Activated CD4-positive, alpha-beta memory T cell treated with anti-CD3 and anti-CD28 coated beads, Interleukin-2, amount 10 ng/mL, durations not matched to agents 7 days and 5 days (primary cell): Measurements from ENCODE around the gene CTNNA2. TPM values are rescaled to one million over a fixed set of nuclear protein-coding genes. Genes with fewer than 3 reads are reported as not detected.

Experiments used
- CTCF ChIA-PET: fragments of 350-600 bp; sonication (Branson Sonifier 250); formaldehyde crosslinking; loops from one replicate; lab custom pipeline; 2021; ENCODE audit warnings: antibody characterized with exemption, inconsistent platforms; lab: Charles Lee
- POLR2A ChIA-PET: fragments of 350-600 bp; sonication (Branson Sonifier 250); formaldehyde crosslinking; loops from one replicate; lab custom pipeline; 2021; ENCODE audit warnings: antibody characterized with exemption; lab: Charles Lee
- DNase-seq: peaks from one replicate; pipeline ENCODE4 v3.0.0-alpha.2; 2020
- H3K27ac Mint-ChIP-seq: one replicate; pipeline ENCODE4 v1.8.0; 2021; ENCODE audit warnings: mild to moderate bottlenecking, mixed read lengths
- H3K27me3 Mint-ChIP-seq: one replicate; pipeline ENCODE4 v1.8.0; 2021; ENCODE audit warnings: mixed read lengths
- H3K36me3 Mint-ChIP-seq: one replicate; pipeline ENCODE4 v1.8.0; 2021; ENCODE audit warnings: low read depth, mixed read lengths
- H3K4me1 Mint-ChIP-seq: one replicate; pipeline ENCODE4 v1.8.0; 2021; ENCODE audit warnings: mixed read lengths
- H3K4me3 Mint-ChIP-seq: one replicate; pipeline ENCODE4 v1.8.0; 2021; ENCODE audit warnings: mild to moderate bottlenecking, mixed read lengths
- H3K9me3 Mint-ChIP-seq: one replicate; pipeline ENCODE4 v1.8.0; 2021; ENCODE audit warnings: mixed read lengths
- total RNA-seq, 2 experiments: library from RNA; stranded (reverse); gene quantifications; one replicate each; pipeline ENCODE4 v1.2.3, GENCODE V29; 2021

The CTNNA2 gene
- total RNA-seq, 2 experiments from 2014 or later = not detected

DNA sequence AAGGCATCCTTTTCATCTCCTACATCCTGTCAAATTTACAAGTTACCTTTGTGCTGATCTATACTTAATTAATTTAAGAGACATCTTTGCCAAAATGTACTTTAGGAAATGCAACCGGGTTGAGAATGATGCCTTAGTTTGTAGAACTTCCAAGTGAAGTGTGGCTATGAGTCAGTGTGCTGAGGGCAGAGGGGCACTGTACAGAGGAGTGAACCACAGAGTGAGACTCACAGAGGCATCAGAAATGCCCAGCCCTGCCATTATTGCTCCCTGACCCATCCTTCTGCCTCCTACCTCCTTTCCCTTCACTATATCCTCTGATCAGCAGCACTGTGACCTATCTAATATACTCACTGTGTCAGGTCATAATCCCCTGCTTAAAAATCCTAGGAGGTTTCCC is 471.6 kb downstream of the CTNNA2 start:
- DNase-seq = no peak
- no peak overlapping the region for H3K27ac Mint-ChIP-seq
- no peaks in the 10 kb centered on the region for H3K27me3 Mint-ChIP-seq
- H3K4me1 Mint-ChIP-seq = no peaks in the 10 kb centered on the region
- ChIA-PET CTCF (no interaction called here), POLR2A (no interaction called here)
- H3K36me3 Mint-ChIP-seq = no peaks in the 10 kb centered on the region
- no peaks in the 10 kb centered on the region for H3K9me3 Mint-ChIP-seq
- H3K4me3 Mint-ChIP-seq = no peak overlapping the region

DNA sequence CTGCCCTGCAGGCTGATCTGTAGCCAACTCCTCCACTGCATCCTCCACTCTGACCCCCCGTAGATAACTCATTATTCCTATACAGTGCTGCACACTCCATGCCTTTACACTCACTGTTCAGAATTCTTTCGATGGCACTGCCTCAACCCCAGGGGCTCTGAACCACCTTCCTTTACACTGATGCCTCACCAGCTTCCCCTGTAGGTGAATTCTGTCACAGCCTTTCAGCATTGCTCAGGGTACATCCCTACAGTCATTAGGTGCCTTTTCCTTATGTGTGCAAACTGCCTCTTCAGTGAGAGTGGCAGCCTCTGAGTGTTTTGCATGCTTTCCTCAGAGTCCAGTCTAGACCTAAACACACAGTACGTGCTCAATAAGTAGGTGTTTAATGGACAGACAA is 472.3 kb downstream of the CTNNA2 start:
- no peak for DNase-seq
- H3K9me3 Mint-ChIP-seq = no peaks in the 10 kb centered on the region
- no peaks in the 10 kb centered on the region for H3K36me3 Mint-ChIP-seq
- H3K4me3 Mint-ChIP-seq = no peak overlapping the region
- POLR2A ChIA-PET = no interaction called here
- CTCF ChIA-PET = no interaction called here
- H3K27me3 Mint-ChIP-seq = no peaks in the 10 kb centered on the region
- H3K27ac Mint-ChIP-seq = no peak overlapping the region
- no peaks in the 10 kb centered on the region for H3K4me1 Mint-ChIP-seq

DNA sequence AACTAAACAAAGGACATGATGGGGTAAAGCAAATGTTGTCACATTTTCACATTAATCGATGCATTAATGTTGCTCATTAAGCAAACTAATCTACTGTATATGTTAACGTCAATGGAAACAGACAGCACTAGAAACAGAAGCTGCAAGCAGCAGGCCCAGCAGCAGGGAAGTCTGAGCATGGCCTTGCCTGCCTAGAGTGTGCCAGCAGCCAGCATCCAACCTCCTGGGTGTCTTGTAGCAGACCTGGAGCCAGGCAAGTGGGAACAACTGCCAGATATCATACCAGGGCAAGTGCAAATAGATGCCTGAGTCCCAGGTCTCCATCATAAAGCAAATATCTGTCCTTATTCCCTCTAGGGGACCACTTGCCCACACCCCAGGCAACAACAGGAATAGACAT is 472.7 kb downstream of the CTNNA2 start:
- no peaks in the 10 kb centered on the region for H3K4me1 Mint-ChIP-seq
- H3K27me3 Mint-ChIP-seq = no peaks in the 10 kb centered on the region
- no peaks in the 10 kb centered on the region for H3K36me3 Mint-ChIP-seq
- POLR2A ChIA-PET = no interaction called here
- CTCF ChIA-PET = no interaction called here
- no peaks in the 10 kb centered on the region for H3K9me3 Mint-ChIP-seq
- DNase-seq = no peak
- H3K4me3 Mint-ChIP-seq = no peak overlapping the region
- H3K27ac Mint-ChIP-seq = no peak overlapping the region

DNA sequence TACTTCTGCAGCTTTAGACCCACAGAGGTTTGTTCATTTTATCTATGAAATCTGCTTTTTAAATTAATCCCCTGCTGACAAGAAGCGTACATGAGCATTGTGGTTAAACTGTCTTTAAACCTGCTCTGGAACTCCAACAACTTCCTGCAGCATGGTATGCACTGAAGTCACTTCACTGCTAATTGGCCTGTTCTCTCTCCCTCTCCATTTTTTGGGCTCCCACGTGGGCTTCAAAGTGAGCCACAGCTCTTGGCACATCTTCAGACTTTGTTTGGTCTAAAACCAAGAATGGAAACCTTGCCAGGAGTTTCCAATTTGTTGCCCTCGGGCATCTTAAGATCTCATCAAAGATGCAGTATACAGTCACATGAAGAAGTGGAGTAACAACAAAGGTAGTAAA is 480.3 kb downstream of the CTNNA2 start:
- H3K27me3 Mint-ChIP-seq = no peaks in the 10 kb centered on the region
- ChIA-PET CTCF (no interaction called here), POLR2A (no interaction called here)
- H3K4me1 Mint-ChIP-seq = no peaks in the 10 kb centered on the region
- H3K27ac Mint-ChIP-seq = no peak overlapping the region
- no peaks in the 10 kb centered on the region for H3K36me3 Mint-ChIP-seq
- no peak overlapping the region for H3K4me3 Mint-ChIP-seq
- DNase-seq = no peak
- H3K9me3 Mint-ChIP-seq = peaks cover 2% of the 10 kb centered on the region

DNA sequence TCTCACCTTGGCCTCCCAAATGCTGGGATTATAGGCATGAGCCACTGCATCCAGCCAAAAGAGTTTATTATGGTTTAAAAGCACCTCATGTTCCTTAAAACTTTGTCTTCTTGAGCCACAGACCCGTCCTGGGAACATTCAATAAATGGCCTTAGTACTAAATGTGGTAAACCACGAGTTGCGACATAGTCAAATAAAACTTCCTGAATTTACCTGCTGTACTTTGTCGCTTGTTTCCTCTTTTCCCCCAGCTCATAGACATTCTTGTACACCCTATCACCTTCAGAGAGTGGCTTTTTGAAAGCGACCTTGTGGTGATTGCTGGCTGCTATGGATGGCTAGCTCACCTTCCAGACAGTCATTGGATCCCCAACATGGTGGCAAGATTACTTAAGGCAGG is 481.3 kb downstream of the CTNNA2 start:
- ChIA-PET CTCF (no interaction called here), POLR2A (no interaction called here)
- no peak overlapping the region for H3K27ac Mint-ChIP-seq
- H3K9me3 Mint-ChIP-seq = peaks cover 2% of the 10 kb centered on the region
- no peaks in the 10 kb centered on the region for H3K27me3 Mint-ChIP-seq
- H3K4me3 Mint-ChIP-seq = no peak overlapping the region
- no peak for DNase-seq
- H3K4me1 Mint-ChIP-seq = no peaks in the 10 kb centered on the region
- no peaks in the 10 kb centered on the region for H3K36me3 Mint-ChIP-seq

DNA sequence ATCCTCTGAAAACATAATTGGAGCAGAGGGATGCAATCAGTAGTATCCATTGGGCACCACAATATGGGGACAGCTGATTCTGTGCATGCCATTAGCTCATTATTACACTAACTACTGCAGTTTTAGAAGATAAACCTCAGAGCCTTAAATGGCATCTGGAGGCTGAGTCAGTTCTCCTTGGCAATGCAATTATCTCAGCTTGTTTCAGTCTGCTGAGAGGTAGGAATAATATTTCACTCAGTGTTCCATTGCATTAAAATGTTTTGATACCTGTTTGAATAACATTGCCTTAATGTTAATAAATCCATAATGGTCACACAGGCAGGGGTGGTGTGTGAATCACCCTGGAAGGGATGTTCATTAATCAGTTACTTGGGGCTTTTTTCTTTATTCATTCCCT is 482.1 kb downstream of the CTNNA2 start:
- H3K4me3 Mint-ChIP-seq = no peak overlapping the region
- no peaks in the 10 kb centered on the region for H3K4me1 Mint-ChIP-seq
- H3K27ac Mint-ChIP-seq = no peak overlapping the region
- ChIA-PET POLR2A (no interaction called here), CTCF (no interaction called here)
- peaks cover 2% of the 10 kb centered on the region for H3K9me3 Mint-ChIP-seq
- no peak for DNase-seq
- no peaks in the 10 kb centered on the region for H3K27me3 Mint-ChIP-seq
- no peaks in the 10 kb centered on the region for H3K36me3 Mint-ChIP-seq

DNA sequence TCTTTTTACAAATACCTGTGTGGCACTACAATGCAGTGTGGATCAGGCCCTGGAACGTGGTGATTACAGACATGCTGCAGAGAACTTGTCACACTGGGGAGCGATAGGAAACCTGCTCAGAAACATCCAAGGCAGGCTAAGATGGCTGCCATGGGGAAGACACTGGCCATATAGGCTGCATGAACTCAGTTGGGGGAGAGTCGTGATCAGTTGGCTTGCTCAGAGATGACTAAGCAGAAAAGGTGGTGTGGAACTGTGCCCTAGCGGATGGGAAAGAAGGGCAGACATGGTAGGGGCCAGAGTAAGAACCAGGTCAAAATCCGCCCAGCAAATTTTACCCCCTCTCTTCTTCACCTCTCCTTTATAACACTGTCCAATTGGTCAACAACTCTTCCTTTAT is 483.9 kb downstream of the CTNNA2 start:
- ChIA-PET CTCF (no interaction called here), POLR2A (no interaction called here)
- no peaks in the 10 kb centered on the region for H3K4me1 Mint-ChIP-seq
- no peaks in the 10 kb centered on the region for H3K36me3 Mint-ChIP-seq
- peaks cover 2% of the 10 kb centered on the region for H3K9me3 Mint-ChIP-seq
- no peak overlapping the region for H3K4me3 Mint-ChIP-seq
- no peaks in the 10 kb centered on the region for H3K27me3 Mint-ChIP-seq
- no peak for DNase-seq
- H3K27ac Mint-ChIP-seq = no peak overlapping the region

DNA sequence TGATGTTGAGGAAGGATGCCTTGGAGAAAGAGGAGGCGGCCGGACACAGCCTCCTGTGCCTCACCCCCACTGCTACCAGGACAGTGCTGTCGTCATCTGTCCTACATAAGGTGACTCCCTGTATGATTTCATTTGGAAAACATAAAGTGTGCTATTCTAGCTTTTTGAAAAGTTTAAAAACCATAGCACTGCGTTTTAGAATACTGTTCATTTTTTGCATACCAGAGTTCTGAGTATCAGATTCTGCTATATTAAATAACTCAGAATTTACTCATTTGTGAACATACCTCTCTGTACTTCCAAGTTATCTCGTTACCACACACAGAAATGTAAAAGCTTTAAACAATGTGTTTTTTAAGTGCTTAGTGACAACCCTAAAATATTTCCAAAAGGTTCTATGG is 488.9 kb downstream of the CTNNA2 start:
- Mint-ChIP-seq H3K27ac (no peak overlapping the region), H3K4me1 (no peaks in the 10 kb centered on the region), H3K9me3 (peaks cover 2% of the 10 kb centered on the region), H3K36me3 (no peaks in the 10 kb centered on the region), H3K4me3 (no peak overlapping the region), H3K27me3 (no peaks in the 10 kb centered on the region)
- ChIA-PET CTCF (no interaction called here), POLR2A (no interaction called here)
- no peak for DNase-seq

DNA sequence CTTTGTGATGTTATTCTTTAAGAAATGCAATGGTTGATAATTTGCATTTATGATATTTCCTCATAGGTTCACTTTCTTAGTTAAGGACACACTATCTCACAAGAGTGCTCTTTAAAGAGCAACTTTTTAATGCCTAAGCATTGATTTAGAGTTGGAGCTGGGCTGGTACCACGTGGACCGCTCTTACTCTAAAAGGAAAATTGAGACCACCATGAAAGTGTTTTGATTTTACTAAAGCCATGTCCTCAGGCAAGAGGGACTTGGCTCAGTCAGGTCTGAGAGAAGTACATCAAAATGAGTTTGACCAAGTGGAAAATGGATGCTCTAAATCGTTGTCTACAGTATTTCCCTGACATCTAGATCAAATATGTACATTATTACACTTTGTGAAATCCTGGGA is 489.3 kb downstream of the CTNNA2 start:
- Mint-ChIP-seq H3K36me3 (no peaks in the 10 kb centered on the region), H3K27me3 (no peaks in the 10 kb centered on the region), H3K4me1 (no peaks in the 10 kb centered on the region), H3K9me3 (peaks cover 2% of the 10 kb centered on the region), H3K27ac (no peak overlapping the region), H3K4me3 (no peak overlapping the region)
- no peak for DNase-seq
- ChIA-PET POLR2A (no interaction called here), CTCF (no interaction called here)

DNA sequence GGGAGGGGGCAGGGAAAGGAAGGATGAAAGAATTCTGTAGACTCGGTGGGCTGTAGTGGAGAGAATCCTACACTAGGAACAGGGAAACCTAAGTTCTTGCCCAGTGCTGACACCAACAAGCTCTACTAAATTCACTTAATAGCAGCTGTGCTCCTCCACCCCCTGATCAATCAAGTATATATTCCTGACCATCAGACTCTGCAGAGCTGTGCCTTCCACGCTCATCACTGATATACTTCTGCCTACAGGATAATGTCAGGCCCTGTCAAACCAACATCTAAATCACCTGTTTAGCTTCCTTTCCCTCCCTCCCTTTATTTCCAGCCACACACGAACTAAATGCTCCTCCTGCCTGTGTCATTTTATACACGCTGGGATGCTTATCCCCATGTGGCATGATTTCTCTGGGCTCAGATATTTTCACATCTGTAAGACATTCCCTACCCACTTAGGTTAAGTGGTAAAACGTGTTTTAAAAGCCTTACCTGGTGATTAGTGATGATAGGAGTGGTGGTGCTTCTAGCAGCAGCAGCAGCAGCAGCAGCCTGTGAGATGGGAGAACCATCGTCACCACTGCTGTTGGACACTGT is 489.8 kb downstream of the CTNNA2 start:
- no peak for DNase-seq
- peaks cover 2% of the 10 kb centered on the region for H3K9me3 Mint-ChIP-seq
- POLR2A ChIA-PET = no interaction called here
- no peaks in the 10 kb centered on the region for H3K4me1 Mint-ChIP-seq
- H3K36me3 Mint-ChIP-seq = no peaks in the 10 kb centered on the region
- CTCF ChIA-PET = no interaction called here
- H3K27me3 Mint-ChIP-seq = no peaks in the 10 kb centered on the region
- H3K4me3 Mint-ChIP-seq = no peak overlapping the region
- H3K27ac Mint-ChIP-seq = no peak overlapping the region

DNA sequence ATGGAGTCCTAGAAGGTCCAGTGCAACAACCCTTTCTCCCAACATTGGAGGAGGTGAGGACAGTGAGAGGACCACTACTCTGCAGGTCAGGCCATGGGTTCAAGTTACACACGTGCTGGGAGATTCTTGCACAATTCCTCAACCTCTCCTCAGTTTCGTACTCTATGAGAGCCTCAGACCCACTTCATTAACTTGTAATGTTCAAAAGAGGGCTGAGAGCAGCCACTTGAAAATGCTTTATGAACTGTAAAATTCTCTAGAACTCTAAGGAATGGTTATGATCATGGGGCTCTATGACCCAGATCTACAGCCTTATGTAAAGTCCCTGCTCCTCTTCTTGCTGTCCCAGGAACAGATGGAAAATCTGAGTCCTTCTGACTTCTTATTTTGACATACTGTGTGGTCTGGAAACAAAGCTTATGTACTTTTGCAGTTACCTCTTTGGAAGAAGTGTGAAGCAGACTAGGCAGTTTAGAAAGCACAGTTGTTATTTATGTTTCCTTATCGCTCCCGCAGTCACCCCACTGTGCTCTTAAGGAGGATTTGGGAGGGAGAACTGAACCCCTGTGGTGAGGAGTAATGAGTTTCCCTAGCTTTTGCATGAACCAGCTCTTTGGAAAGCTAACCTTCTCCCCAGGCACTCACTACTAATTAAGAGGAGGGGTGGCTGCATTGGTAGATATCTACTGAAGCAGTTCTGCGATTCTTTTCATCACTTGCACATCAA is 495.1 kb downstream of the CTNNA2 start:
- POLR2A ChIA-PET = no interaction called here
- H3K36me3 Mint-ChIP-seq = no peaks in the 10 kb centered on the region
- CTCF ChIA-PET = no interaction called here
- H3K9me3 Mint-ChIP-seq = no peaks in the 10 kb centered on the region
- no peaks in the 10 kb centered on the region for H3K4me1 Mint-ChIP-seq
- no peak overlapping the region for H3K4me3 Mint-ChIP-seq
- H3K27me3 Mint-ChIP-seq = no peaks in the 10 kb centered on the region
- no peak overlapping the region for H3K27ac Mint-ChIP-seq
- no peak for DNase-seq

DNA sequence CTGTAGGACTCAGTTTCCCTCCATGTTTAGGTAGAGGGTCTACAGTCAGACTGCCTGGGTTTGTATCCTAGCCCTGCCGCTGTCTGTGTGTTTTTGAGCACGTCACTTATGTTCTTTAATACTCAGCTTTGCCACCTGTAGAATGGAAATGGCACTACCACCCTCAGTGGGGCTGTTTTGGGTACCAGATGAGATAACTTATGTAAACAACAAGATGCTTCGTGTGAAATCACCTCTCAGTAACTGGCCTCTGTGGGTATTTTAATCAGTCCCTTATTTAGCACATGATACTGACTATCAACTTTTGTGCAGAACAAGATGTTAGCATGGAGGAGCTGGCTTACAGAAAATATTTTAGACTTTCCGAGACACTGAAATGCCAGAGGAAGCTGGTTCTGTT is 495.7 kb downstream of the CTNNA2 start:
- no peak overlapping the region for H3K27ac Mint-ChIP-seq
- H3K4me1 Mint-ChIP-seq = no peaks in the 10 kb centered on the region
- ChIA-PET CTCF (no interaction called here), POLR2A (no interaction called here)
- no peaks in the 10 kb centered on the region for H3K36me3 Mint-ChIP-seq
- DNase-seq = no peak
- H3K27me3 Mint-ChIP-seq = no peaks in the 10 kb centered on the region
- no peak overlapping the region for H3K4me3 Mint-ChIP-seq
- no peaks in the 10 kb centered on the region for H3K9me3 Mint-ChIP-seq

DNA sequence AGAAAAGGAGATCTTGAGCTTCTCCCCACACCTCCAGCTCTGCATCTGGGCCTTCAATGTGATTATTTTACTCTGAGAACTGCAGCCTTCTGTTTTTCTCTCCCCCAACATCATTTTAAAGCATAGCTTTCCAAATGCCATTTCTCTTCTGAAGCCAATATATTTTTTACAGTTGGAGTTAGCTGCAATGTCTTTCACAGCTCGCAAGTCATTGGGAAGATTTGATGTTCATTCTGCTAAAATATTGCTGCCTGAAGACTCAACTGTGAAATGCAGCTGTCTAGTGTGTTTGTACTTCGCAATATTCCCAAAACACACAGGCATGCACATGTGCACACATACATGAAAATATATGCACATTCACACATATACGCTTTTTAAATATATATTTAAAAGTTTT is 496.4 kb downstream of the CTNNA2 start:
- no peak overlapping the region for H3K4me3 Mint-ChIP-seq
- H3K9me3 Mint-ChIP-seq = no peaks in the 10 kb centered on the region
- no peaks in the 10 kb centered on the region for H3K36me3 Mint-ChIP-seq
- no peaks in the 10 kb centered on the region for H3K4me1 Mint-ChIP-seq
- POLR2A ChIA-PET = no interaction called here
- no peak overlapping the region for H3K27ac Mint-ChIP-seq
- no peaks in the 10 kb centered on the region for H3K27me3 Mint-ChIP-seq
- CTCF ChIA-PET = no interaction called here
- DNase-seq = no peak

DNA sequence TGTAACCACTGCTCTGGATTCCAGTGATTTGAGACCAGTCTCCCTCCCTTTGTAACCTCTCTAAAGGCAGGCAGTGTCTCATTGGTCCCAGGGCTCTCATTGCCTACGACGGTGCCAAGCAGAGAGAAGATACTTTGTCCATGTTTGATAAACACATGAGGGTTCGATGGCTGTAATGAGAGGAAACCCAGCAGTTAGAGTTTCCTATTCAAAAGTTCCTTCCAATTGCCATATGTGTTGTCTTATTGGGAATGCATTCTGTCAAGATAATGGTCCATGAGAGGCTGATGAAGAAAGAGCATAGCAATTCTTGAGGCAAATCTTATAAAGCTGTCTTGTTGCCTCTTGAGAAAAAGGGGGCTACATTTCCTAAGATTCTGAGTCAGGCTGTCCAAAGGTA is 499.2 kb downstream of the CTNNA2 start:
- CTCF ChIA-PET = no interaction called here
- no peaks in the 10 kb centered on the region for H3K4me1 Mint-ChIP-seq
- H3K27ac Mint-ChIP-seq = no peak overlapping the region
- DNase-seq = no peak
- H3K4me3 Mint-ChIP-seq = no peak overlapping the region
- no peaks in the 10 kb centered on the region for H3K36me3 Mint-ChIP-seq
- H3K27me3 Mint-ChIP-seq = no peaks in the 10 kb centered on the region
- peaks cover 3% of the 10 kb centered on the region for H3K9me3 Mint-ChIP-seq
- POLR2A ChIA-PET = no interaction called here
